CD4-positive, alpha-beta T cell (primary cell): ENCODE measurements around the gene AIF1. TPM values are rescaled to one million over a fixed set of nuclear protein-coding genes. Genes with fewer than 3 reads are reported as not detected.

Experiments used
- ATAC-seq: fragments of 200-7000 bp; cut with Tn5 transposase; one replicate; pipeline ENCODE4 v1.10.0; 2022; ENCODE audit warnings: mild to moderate bottlenecking; ENCODE audit not compliant: poor library complexity
- CTCF ChIA-PET: fragments of 350-600 bp; sonication (Branson Sonifier 250); formaldehyde crosslinking; loops from one replicate; lab custom pipeline; 2021; ENCODE audit warnings: antibody characterized with exemption, inconsistent platforms; lab: Charles Lee
- POLR2A ChIA-PET: fragments of 350-600 bp; sonication (Branson Sonifier 250); formaldehyde crosslinking; loops from one replicate; lab custom pipeline; 2021; ENCODE audit warnings: antibody characterized with exemption, inconsistent platforms; lab: Charles Lee
- DNase-seq, 14 experiments: peaks; one replicate each; pipeline ENCODE4 v3.0.0-alpha.2; 2013 to 2020; ENCODE audit warnings: mixed read lengths in 2 of 14
- H3K27ac ChIP-seq, 2 donors: one replicate each; pipeline versions ENCODE4 v1.5.1 to v1.7.0; 2013; ENCODE audit warnings: low read length in 2 of 2, low read depth in 1 of 2, mild to moderate bottlenecking in 1 of 2
- H3K27me3 ChIP-seq, 2 experiments: 1 replicate in 1 of 2; 2 replicates in 1 of 2; pipeline versions ENCODE4 v1.6.1 to v1.7.0; 2013; ENCODE audit warnings: low read length in 2 of 2, control low read depth in 1 of 2, mild to moderate bottlenecking in 1 of 2, moderate library complexity in 1 of 2; ENCODE audit not compliant: insufficient read depth in 2 of 2, control insufficient read depth in 1 of 2
- H3K36me3 ChIP-seq: one replicate; pipeline ENCODE4 v1.6.1; 2013; ENCODE audit warnings: low read length, control low read depth; ENCODE audit not compliant: insufficient read depth
- H3K4me1 ChIP-seq: one replicate; pipeline ENCODE4 v1.6.1; 2013; ENCODE audit warnings: low read length, control low read depth; ENCODE audit not compliant: insufficient read depth
- H3K4me3 ChIP-seq: one replicate; pipeline ENCODE4 v1.5.1; 2013; ENCODE audit warnings: mild to moderate bottlenecking, low read length, moderate library complexity
- H3K9me3 ChIP-seq, 2 experiments: 1 replicate in 1 of 2; 2 replicates in 1 of 2; pipeline versions ENCODE4 v1.6.1 to v1.7.0; 2013; ENCODE audit warnings: low read length in 2 of 2, mild to moderate bottlenecking in 2 of 2, control low read depth in 1 of 2, moderate library complexity in 1 of 2; ENCODE audit not compliant: control insufficient read depth in 1 of 2, insufficient read depth in 1 of 2
- H3K27ac Mint-ChIP-seq: one replicate; pipeline ENCODE4 v1.8.0; 2020; ENCODE audit warnings: mixed read lengths
- H3K27me3 Mint-ChIP-seq: one replicate; pipeline ENCODE4 v1.8.0; 2021; ENCODE audit warnings: mixed read lengths
- H3K36me3 Mint-ChIP-seq: one replicate; pipeline ENCODE4 v1.8.0; 2021; ENCODE audit warnings: low read depth, mixed read lengths
- H3K4me1 Mint-ChIP-seq: one replicate; pipeline ENCODE4 v1.8.0; 2021; ENCODE audit warnings: low read depth, mixed read lengths
- H3K4me3 Mint-ChIP-seq: one replicate; pipeline ENCODE4 v1.8.0; 2020; ENCODE audit warnings: mild to moderate bottlenecking, mixed read lengths
- H3K9me3 Mint-ChIP-seq: one replicate; pipeline ENCODE4 v1.8.0; 2020; ENCODE audit warnings: mixed read lengths
- CTCF ChIP-seq: fragments of 200-600 bp; IDR thresholded peaks from one replicate; pipeline ENCODE4 v1.8.0; 2022; ENCODE audit warnings: antibody characterized with exemption, mild to moderate bottlenecking
- intact Hi-C, 2 experiments: fragments of 100-400 bp; cut with DNase I in 1 of 2; cut with micrococcal nuclease in 1 of 2; formaldehyde crosslinking; loops; one replicate each; pipeline versions ENCODE4 v1.15.1 to v1.9.0; 2023 to 2025; cut with DNase I, micrococcal nuclease
- total RNA-seq, 174 experiments: library from RNA in 2 of 174; stranded (reverse) in 2 of 174; gene quantifications; one replicate each; pipeline ENCODE4 v1.2.3 and lab custom pipeline; 2021 to 2026

The AIF1 gene
- total RNA-seq, 2 experiments from 2014 or later, result 31.8 to 35.5 TPM

- Mint-ChIP-seq H3K36me3 (peaks cover 36% of the 10 kb centered on the region), H3K9me3 (no peaks in the 10 kb centered on the region), H3K27me3 (no peaks in the 10 kb centered on the region), H3K4me1 (peaks cover 95% of the 10 kb centered on the region), H3K4me3 (peak overlapping the region; percentile 95), H3K27ac (peak overlapping the region; percentile 95)
- H3K27me3 ChIP-seq, result no peaks in the 10 kb centered on the region
- intact Hi-C loops, result loop anchor here in 1 of 2 experiments (2.0 kb wide), 1 partner anchor 15 kb away; no protein-coding TSS in a partner anchor
- peaks cover 96% of the 10 kb centered on the region for H3K4me1 ChIP-seq
- H3K36me3 ChIP-seq, result peaks cover 18% of the 10 kb centered on the region
- ChIA-PET POLR2A (interaction anchor here (1.0 to 34.9 kb wide), 5 partner anchors 2 to 262 kb away, joined by 3 to 1160 read pairs (median 220); partner anchors contain the start of genes ATP6V1G2, DDX39B, LST1 and LTA), CTCF (interaction anchor here (1.7 to 16.9 kb wide), 3 partner anchors 7 to 24 kb away, joined by 4 to 353 read pairs (median 169); partner anchors contain the start of genes ATP6V1G2, NCR3 and NFKBIL1)
- peak overlapping the region; percentile 84 to 87 for H3K27ac ChIP-seq
- DNase-seq, result no peak
- no peaks in the 10 kb centered on the region for H3K9me3 ChIP-seq
- ATAC-seq, result no peak
- no peak overlapping the region for H3K4me3 ChIP-seq
- TF ChIP-seq CTCF, result no peak
Measured at GRCh38 chr6:31573239-31574105, 41.6 kb upstream of the AIF1 start.

- Histone ChIP-seq H3K4me3 (peak overlapping the region; percentile 75), H3K27me3 (no peaks in the 10 kb centered on the region), H3K27ac (peak overlapping the region; percentile 84 to 87), H3K9me3 (no peaks in the 10 kb centered on the region), H3K36me3 (peaks cover 23% of the 10 kb centered on the region), H3K4me1 (peaks cover 96% of the 10 kb centered on the region)
- peaks cover 42% of the 10 kb centered on the region for H3K36me3 Mint-ChIP-seq
- no peaks in the 10 kb centered on the region for H3K9me3 Mint-ChIP-seq
- H3K27me3 Mint-ChIP-seq, result no peaks in the 10 kb centered on the region
- peak overlapping the region; percentile 95 for H3K4me3 Mint-ChIP-seq
- TF ChIP-seq CTCF, result no peak
- H3K27ac Mint-ChIP-seq, result peak overlapping the region; percentile 95
- ChIA-PET CTCF (interaction anchor here (1.3 to 16.9 kb wide), 3 partner anchors 18 to 25 kb away, joined by 4 to 353 read pairs (median 169); partner anchors contain the start of genes ATP6V1G2, NCR3 and NFKBIL1), POLR2A (interaction anchor here (0.8 to 34.9 kb wide), 6 partner anchors 3 to 241 kb away, joined by 3 to 1160 read pairs (median 131); partner anchors contain the start of genes ATP6V1G2, BAG6, DDX39B and HSPA1A)
- intact Hi-C loops, result no loop called here
- H3K4me1 Mint-ChIP-seq, result peaks cover 95% of the 10 kb centered on the region
- no peak for DNase-seq
- no peak for ATAC-seq
Measured at GRCh38 chr6:31574106-31575061, 40.6 kb upstream of the AIF1 start.
